Measurements from ENCODE around the gene MYO1D.
"Not testable (repeated sequence)": the region's sequence is repeated elsewhere in the genome, so short reads cannot be mapped to it uniquely, and the experiment has no call there.

The MYO1D gene

DNA sequence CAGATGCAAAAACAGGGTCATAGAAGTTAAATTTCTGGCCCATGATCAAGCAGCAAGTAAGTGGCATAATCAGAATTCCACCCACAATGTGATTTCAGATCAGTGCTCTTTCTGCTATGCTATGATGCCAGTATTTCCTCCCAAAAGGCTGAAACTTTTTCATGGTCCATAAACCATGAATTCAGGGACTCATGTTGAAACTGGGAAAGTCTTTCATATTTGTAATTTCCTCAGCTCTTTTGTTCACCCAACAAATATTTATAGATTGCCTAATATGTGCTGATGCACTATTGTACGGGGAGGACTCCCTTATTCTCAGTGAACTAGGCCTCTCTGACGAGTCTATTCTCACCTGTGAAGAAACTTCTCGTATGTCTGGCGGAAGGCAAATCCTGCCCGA is 156.3 kb downstream of the MYO1D start:
- no peak for DNase-seq

DNA sequence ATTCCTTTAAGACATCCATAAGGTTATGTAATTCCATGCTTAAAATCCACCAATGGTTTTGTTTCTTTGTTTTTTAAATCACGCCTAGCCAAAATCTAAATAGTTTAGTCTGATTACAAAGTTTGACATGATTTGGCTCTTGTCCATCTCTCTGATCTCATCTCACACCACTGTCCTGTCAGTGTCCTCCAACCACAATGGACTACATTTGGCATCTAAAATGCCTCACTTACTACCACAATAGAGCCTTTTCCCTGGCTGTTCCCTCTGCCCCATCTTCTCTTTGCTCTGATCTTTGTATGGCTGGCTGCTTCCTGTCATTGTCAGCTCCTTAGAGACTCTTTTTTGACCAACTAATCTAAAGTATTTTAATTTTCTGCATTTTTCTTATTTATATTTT is 157.2 kb downstream of the MYO1D start:
- no peak for DNase-seq

DNA sequence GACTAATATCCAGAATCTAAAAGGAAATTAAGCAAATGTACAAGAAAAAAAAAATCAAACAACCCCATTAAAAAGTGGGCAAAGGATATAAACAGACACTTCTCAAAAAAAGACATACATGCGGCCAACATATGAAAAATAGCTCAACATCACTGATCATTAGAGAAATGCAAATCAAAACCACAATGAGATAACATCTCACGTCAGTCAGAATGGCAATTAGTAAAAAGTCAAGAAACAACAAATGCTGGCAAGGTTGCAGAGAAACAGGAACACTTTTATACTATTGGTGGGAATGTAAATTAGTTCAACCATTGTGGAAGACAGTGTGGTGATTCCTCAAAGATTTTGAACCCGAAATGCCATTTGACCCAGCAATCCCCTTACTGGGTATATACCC is 162.0 kb downstream of the MYO1D start:
- DNase-seq = not testable (repeated sequence)

DNA sequence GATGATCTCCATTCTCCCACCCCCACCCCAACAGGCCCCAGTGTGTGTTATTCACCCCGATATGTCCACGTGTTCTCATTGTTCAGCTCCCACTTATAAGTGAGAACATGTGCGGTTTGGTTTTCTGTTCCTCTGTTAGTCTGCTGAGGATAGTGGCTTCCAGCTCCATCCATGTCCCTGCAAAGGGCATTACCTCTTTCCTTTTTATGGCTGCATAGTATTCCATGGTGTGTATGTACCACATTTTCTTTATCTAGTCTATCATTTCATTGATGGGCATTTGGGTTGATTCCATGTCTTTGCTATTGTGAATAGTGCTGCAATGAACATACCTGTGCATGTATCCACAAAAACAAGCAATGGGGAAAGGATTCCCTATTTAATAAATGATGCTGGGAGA is 162.7 kb downstream of the MYO1D start:
- not testable (repeated sequence) for DNase-seq

DNA sequence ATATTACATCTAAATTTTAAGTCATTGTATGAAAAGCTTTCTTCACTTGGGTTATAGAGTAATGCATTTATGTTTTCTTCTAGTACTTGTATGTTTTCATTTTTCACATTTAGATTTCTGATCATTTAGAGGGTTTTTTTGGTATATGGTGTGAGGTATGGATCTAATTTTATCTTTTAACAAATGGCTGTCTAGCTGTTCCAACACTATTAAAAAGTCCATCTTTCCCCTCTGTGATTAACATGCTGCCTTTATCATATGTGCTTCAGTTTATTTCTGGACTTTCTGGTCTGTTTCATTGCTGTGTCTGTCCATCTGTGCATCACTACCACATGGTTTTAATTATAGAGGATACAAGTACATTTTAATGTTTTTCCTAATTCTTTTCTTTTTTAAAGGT is 163.8 kb downstream of the MYO1D start:
- no peak for DNase-seq

DNA sequence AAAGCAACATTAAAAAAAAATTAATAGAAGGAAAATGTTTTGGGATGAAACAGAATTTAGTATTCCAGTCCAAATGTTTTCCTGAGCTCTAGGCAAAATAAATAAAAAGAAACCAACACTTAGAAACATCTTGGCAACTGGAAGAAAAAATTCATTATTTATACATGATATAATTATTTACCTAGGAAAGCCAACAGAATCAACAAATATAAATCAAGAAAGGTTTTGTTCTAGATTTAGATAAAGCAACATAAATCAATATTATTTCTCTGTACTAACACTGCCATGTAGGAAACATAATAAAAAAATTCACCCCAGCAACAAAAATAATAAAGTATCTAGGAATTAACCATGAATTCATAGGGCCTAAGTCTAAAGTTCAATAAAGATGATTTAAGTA is 167.4 kb downstream of the MYO1D start:
- DNase-seq = no peak

DNA sequence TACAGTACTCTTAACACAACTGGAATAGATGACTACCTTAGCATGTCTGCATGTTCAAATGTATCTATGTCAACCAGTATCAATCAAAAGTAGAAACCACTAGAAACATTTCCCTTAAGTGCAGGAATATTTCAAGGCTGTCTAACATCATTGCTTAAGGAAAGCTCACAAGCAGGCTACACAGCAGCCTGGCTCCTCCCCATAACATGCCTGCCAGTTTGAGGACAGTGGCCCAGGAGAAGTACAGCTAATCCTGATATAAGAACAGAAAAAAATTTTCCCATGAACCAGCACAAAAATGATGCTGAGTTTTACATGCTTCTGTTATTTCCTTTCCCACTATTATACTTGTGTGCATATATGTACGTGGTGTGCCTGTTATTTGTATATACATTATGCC is 175.1 kb downstream of the MYO1D start:
- DNase-seq = no peak

DNA sequence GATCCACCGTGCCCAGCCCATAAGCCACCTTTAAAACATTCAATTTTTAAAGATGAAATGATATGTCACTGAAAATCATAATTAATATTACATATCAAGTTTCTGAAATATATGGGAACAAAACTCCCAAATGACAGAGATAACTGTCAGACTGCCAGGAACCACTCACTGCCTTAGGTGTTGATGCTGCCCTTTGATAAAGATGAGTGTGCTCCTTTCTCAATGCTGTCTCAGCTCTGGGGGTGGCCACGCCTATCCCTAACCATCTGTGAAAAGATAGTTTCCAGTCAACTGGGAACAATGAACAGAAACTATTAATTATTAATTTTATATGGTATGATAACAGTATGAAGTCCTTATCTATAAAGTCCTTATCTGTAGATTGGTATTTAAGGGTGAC is 177.7 kb downstream of the MYO1D start:
- no peak for DNase-seq

DNA sequence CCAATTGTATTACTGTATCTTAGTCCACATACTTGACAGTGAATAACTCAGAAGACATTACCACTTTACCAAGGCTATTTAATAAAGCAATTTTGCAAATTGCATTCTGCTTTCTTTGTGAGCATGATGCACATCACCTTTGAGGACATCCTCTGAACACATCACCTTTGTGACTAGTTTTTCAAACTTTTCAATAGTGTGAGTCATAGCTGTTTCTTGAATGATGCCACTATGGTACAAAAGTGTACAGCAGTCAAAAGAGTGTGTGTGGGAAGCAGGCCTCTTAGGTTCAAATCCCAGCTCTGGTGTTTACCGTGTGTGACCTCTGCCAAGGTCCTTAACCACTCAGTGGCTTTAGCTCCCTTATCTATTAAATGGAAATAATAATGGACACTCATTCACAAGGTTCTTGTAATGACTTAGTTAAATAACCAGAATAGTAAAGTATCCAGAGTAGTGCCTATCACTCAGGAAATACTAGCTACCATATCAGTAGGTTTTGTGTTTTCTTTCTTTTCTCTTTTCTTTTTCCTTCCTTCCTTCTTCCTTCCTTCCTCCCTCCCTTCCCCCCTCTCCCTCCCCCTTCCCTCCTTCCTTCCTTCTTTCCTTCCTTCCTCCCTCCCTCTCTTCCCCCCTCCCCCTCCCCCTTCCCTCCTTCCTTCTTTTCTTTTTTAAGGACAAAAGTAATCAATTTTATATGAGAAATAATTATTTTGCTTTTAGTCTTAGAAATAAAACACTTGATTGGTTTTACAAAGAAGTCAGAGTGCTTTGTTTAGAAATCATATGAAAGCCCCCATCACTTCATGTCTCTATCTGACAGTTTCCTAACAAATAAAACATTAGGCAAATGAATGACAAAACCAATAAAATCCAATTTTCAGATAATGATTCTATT is 178.9 kb downstream of the MYO1D start:
- no peak for DNase-seq

DNA sequence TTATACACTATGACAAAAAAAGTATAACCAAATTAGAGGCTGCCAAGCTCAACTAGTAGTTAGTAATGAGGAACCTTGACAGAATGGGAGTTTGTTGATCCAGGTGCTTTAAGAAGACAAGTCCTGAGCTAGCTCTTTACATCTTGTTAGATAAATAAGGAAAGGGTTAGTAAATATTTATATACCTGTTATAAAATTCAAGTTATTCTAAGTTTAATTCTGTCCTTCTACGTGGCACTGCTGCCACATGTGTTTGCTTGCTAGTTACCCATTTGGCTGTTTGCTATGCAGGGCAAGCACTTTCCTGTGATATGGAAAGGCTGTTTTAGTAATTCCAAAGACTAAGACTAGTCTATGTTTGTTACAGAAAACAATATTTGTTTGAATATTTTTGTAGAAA is 180.5 kb downstream of the MYO1D start:
- DNase-seq = no peak

DNA sequence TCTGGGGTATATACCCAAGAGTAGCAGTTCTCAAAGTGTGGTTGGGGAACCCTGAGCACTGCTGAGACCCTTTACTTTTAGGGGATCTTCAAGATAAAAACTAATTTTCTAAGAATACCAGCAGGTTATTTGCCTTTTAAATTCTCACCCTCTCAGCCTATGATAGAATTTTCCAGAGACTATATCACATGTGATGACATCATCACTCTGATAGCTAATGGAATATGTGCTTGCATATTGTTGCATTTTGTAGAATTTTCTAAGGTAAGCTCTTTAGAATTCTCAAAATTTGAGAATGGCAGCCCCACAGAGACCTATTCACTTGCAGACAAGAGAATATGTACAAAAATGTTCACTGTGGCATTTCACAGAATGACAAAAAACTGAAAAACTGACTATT is 181.1 kb downstream of the MYO1D start:
- no peak for DNase-seq

DNA sequence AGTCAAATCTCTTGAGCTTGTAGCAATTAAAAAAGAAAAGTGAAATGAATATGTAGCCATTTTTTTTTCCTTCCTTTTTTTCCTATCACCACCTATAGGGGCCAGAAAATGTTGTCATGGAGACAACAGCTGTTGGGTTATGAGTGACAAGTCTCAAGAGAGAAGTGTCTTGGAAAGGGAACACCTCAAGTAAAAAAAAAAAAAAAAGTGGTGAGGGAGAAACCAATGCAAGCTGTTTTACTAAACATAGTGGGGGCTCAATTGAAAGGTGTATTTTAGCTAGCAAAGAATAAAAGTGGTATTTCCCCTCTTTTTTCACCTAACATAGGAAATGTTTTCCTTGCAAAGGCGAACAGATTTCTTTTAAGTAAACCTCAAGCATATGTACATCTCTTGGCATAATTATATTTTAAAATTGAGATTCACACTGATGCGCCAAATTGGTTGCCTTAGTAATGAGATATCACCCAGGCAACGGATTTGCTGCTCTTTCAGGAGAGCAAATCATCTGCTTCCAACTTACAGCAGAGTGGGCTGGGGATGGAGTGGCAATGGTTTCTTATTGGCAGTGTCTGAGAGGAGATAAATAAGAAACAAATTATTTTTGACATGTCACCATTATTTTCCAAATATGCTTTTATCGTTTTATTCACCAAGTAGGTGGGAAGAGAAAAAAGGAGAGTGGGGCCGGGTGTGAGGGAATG is 183.6 kb downstream of the MYO1D start:
- DNase-seq = no peak

DNA sequence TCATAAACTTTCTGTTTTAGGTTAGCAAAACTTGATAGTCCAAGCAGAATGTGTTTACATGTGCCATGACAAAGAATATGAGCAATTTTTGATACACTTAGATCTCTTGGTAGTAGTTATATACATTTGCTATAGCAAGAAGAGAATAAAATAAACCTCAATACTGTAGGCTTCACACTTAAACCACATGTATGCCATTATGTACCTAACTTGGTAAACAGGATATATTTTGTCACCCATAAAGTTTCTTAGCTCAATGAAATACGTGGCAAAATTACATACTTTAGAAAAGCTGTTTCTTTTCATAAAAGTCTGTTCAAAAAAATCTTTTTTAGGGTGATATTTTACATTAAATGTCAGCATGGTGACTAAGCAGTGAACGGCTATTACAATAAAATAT is 184.7 kb downstream of the MYO1D start:
- DNase-seq = no peak

DNA sequence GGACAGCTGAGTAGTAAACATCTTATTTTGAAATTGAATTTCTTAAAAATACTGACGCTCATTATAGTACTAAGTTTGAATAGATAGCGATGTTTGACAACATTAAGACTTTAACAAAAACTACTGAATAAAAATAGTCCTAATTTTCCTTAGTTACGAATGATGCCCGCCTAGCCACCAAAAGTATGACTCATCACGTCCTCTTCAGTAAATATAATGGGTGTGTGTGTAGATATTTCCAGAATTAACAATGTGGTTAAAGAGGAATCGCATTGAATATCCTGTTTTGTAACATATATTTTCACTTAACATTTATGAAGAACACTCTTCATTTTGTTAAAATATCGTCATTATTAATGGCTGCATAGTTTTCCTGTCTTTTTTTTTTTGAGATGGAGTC is 187.6 kb downstream of the MYO1D start:
- DNase-seq = no peak

DNA sequence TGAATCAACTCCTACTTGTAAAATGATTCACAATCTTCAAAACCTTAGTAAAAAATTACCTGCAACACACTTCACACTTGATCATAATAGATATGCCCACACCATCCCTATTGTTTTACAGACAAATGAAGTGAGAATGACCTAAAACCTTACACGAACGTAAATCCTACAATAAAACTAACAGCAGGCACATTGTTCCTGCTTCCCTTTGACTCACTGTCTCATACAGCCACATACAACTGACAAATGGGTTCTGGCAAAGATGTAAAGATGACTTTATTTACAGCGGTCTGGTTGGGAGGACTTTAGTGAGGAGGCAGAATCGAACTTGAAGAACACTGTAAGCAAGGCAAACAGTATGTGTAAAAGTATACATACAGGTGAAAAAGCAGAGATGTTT is 188.7 kb downstream of the MYO1D start:
- DNase-seq = no peak

DNA sequence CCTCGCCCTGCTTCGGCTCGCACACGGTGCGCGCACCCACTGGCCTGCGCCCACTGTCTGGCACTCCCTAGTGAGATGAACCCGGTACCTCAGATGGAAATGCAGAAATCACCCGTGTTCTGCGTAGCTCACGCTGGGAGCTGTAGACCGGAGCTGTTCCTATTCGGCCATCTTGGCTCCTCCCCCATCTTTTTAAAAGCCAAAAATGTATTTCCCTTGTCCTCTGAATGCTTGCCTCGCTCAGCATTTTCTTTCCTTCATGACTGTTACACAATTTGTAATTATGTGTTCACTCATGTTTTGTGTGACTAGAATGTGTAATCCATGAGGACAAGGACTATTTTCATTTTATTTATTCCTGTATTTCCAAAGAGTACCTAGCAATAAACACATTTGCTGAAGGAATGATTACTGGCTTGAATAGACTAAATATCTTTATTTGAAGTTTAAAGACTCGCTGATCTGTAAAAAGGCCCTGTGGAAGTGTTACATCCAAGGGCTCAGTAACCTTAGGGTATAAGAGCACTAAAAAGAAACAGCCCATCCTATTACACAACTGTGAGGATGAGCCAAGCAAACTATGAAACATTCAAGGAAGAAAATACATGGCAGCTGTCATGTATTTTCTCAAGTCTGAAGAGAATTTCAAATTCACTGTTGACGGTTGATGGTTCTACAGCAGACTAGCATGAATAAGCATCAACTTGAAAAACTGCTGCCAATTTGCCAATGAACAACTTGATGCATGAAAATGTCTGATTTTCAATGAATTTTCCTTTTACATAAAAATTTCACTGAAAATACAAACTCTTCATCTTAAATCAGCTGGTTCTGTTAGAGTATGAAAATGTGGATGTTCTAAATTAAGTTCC is 192.6 kb downstream of the MYO1D start:
- no peak for DNase-seq

DNA sequence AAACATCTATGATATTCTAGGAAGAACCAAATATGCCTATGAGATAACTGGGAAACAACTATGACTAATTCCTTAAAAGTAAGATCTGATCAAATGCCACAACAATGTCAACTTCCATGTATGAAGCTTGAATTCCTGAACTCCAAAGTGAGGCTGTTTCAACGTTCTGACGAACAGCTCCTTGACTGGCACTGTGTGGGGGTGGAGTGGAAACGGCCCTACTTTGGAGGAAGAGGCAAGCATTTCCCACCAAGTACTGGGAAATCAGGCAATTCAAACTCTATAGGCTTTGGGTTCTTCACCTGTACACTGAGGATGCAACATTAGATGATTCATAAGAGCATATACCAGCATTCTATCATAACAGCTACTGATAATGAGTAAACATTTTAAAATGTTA is 203.0 kb downstream of the MYO1D start:
- no peak for DNase-seq

DNA sequence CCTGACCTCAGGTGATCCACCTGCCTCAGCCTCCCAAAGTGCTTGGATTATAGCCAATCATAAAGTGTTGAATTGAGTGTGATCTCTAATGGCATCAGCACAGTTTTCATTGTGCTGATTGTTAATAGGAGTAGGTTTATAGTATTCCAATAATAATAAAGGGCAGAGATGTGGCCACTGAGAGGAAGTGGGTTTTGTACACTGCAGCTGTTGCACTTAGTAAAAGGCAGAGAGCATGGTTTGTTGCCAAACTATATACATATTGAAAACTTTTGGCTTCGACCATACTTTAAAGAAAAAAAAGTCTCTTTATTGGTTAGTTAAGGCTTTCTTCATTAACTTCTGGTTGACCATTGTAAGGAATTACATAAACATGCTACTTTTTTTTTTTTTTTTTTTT is 204.2 kb downstream of the MYO1D start:
- no peak for DNase-seq

DNA sequence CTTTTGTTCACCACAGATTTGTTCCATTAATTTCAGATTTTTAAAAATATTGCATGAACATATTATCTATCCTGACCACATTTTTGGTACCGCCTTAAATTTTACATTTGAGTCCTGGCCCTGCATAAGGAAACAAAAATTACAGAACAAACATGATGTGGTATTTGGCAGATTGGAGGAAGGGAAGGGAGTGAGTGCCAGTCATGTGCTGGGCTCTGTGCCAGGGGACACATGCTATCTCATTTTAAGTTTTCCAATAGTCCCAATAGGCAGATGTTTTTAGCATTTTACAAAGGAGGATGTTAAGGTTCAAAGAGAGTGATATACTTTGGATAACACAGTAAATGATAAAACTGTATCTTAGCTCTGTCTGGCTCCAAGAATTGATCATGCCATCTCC is 205.0 kb downstream of the MYO1D start:
- DNase-seq = no peak

DNA sequence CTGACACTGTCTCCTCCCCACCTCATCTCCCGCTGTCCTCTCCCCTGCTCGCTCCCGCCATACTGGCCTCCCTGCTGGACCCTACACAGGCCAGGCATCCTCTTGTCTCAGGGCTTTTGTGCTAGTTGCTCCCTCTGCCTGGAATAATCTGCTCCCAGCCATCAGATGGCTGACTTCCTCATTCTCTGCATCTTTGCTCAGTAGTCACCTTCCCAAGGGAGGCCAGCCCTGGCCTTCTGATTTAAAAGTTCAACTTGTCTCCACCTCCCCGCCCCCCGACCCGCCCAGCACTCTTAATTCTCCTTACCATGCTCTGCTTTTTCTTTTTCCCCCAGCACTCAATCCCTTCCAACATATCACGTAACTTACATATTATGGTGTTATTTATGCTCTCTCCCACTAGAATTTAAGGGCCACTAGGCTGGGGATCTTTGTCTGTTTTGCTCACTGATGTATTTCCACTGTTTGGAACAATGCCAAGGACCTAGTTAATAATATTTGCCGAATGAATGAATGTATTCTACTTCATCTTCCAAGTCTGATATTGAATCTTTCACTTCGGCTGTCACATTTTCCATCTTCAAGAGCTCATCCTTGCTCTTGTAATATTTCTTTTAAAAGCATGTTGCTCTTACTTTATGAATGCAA is 211.9 kb downstream of the MYO1D start:
- no peak for DNase-seq

DNA sequence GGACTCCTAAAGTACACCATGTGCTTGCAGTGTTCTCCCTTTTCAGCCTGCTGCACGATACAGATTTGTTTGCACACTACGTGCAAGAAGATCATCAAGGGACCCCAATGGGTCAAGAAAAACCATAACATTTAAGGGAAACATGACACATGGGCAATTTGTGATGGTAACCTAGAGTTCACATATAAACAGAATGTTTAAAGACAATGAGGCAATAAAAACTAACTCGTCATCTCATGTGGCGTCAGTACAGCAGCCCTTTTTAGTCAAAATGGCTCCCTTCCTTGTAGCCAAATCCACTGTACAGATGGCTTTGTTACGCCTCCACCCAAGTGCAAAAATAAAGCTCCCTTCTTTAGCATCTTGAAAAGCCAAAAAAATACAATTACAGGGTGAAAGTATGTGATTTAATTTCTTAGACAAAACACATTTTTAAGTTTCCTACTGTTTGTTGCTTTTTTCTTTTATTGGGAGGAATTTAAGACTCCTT is 216.4 kb downstream of the MYO1D start:
- DNase-seq = no peak

DNA sequence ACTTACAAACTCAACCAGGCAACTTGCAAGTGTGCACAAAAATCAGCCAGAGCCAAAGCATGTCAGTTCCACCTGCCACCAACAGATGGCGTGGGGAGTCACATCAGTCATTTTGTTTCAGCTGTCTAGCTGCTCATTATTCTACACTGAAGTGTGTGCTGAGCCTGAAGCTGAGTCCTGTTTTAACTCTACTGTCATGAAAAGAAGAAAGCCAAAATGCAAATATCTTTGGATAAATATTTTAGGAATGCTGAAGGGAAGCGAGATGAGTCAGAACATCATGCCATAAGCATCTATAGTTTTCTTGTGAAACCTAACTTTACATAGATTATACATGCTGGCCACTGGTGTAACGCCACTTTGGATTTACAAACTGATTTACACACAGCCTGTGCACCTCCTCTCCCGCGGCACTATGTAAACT is 217.5 kb downstream of the MYO1D start:
- DNase-seq = peak; percentile 14

Data from GOT3 (cell line).